Loucy (cell line): ENCODE measurements around the gene MYLK3.

Experiments used
- CTCF ChIP-seq: fragments of 200-600 bp; sonication (generic); conservative IDR thresholded peaks from 2 replicates; pipeline ENCODE4 v1.5.1; 2014; ENCODE audit warnings: mild to moderate bottlenecking, antibody characterized with exemption, low read length
- EZH2phosphoT487 ChIP-seq: fragments of 200-600 bp; IDR thresholded peaks from 2 replicates; pipeline ENCODE4 v1.6.1; 2018; ENCODE audit warnings: antibody characterized with exemption, mild to moderate bottlenecking, moderate library complexity, borderline replicate concordance

GRCh38 chr16:46747777-46748651, at the start of gene MYLK3:
- TF ChIP-seq CTCF (no peak), EZH2phosphoT487 (no peak)
